Breast epithelium (tissue), 3 donors: Measurements from ENCODE around the gene SLC39A7.

Source experiments
- CTCF ChIP-seq, 3 donors: fragments of 450-650 bp; IDR thresholded peaks; one replicate each; pipeline ENCODE4 v1.5.1; 2016 to 2017; ENCODE audit warnings: antibody characterized with exemption in 3 of 3, mild to moderate bottlenecking in 3 of 3, moderate library complexity in 3 of 3
- POLR2A ChIP-seq: fragments of 450-650 bp; IDR thresholded peaks from one replicate; pipeline ENCODE4 v1.6.1; 2016; ENCODE audit warnings: antibody characterized with exemption, mild to moderate bottlenecking, moderate library complexity
- POLR2AphosphoS5 ChIP-seq, 3 donors: sonication (generic); formaldehyde crosslinking; IDR thresholded peaks; one replicate each; pipeline ENCODE4 v1.6.1; 2017; ENCODE audit warnings: antibody characterized with exemption in 3 of 3

- TF ChIP-seq POLR2A: no peak
- TF ChIP-seq CTCF (IDR thresholded peaks at IDR 0.05): no peak
- TF ChIP-seq POLR2AphosphoS5 (IDR thresholded peaks at IDR 0.05): peak in 2 of 3 donors; percentile 26 to 60
Measured at GRCh38 chr6:33204415-33205190, 3.9 kb downstream of the SLC39A7 start, which contains the start of gene HSD17B8.
